Lower lobe of right lung (tissue), 2 donors: ENCODE data around the gene SMPX. TPM values are rescaled to one million over a fixed set of nuclear protein-coding genes. Genes with fewer than 3 reads are reported as not detected.
A peak's percentile ranks its signal among the peaks of the same experiment; 100 is the strongest.

ENCODE experiments used
- ATAC-seq, 2 donors: fragments of 200-7000 bp; cut with Tn5 transposase; one replicate each; pipeline ENCODE4 v1.9.1; 2020 to 2022; ENCODE audit warnings: mild to moderate bottlenecking in 2 of 2, moderate library complexity in 2 of 2
- DNase-seq: peaks from one replicate; pipeline ENCODE4 v3.0.0-alpha.2; 2020
- H3K27ac ChIP-seq: fragments of 200-600 bp; one replicate; pipeline ENCODE4 v1.8.0; 2022
- H3K27me3 ChIP-seq: fragments of 200-600 bp; one replicate; pipeline ENCODE4 v1.8.0; 2022; ENCODE audit warnings: low read depth
- H3K36me3 ChIP-seq: fragments of 200-600 bp; one replicate; pipeline ENCODE4 v1.8.0; 2022; ENCODE audit warnings: mild to moderate bottlenecking
- H3K4me1 ChIP-seq: fragments of 200-600 bp; one replicate; pipeline ENCODE4 v1.8.0; 2022
- H3K4me3 ChIP-seq: fragments of 200-600 bp; one replicate; pipeline ENCODE4 v1.8.0; 2022; ENCODE audit warnings: mild to moderate bottlenecking
- H3K9me3 ChIP-seq: fragments of 200-600 bp; one replicate; pipeline ENCODE4 v1.8.0; 2022
- CTCF ChIP-seq: fragments of 200-600 bp; IDR thresholded peaks from one replicate; pipeline ENCODE4 v1.8.0; 2022; ENCODE audit warnings: antibody characterized with exemption, mild to moderate bottlenecking
- intact Hi-C: fragments of 100-400 bp; cut with DNase I; formaldehyde crosslinking; loops from one replicate; pipeline ENCODE4 v1.11.0; 2022
- total RNA-seq: library from RNA; stranded (reverse); fragmentation: NEBNext Ultra II Directional; extraction: Animal tissue kit (Norgen Biotek cat#: 25700); gene quantifications from one replicate; pipeline ENCODE4 v1.2.1, GENCODE V29; 2021
- donor health status: DM: no; HTN: yes; CAD: no; lungs with severe emphysema.

Gene SMPX
- total RNA-seq, 1 donor from 2014 or later = not detected

GRCh38 chrX:21744060-21744459 is 13.9 kb downstream of the SMPX start:
- Histone ChIP-seq H3K27ac (no peak overlapping the region), H3K36me3 (no peaks in the 10 kb centered on the region), H3K9me3 (no peaks in the 10 kb centered on the region), H3K4me1 (no peaks in the 10 kb centered on the region), H3K4me3 (no peak overlapping the region), H3K27me3 (no peaks in the 10 kb centered on the region)
- no peak for ATAC-seq
- no peak for DNase-seq
- no peak for TF ChIP-seq CTCF
- intact Hi-C loops = loop anchor here (10.0 kb wide), 1 partner anchor 1219 kb away; no protein-coding TSS in a partner anchor

- Histone ChIP-seq H3K4me3 (no peak overlapping the region), H3K27ac (no peak overlapping the region), H3K9me3 (no peaks in the 10 kb centered on the region), H3K36me3 (no peaks in the 10 kb centered on the region), H3K4me1 (no peaks in the 10 kb centered on the region), H3K27me3 (no peaks in the 10 kb centered on the region)
- intact Hi-C loops = loop anchor here (10.0 kb wide), 1 partner anchor 1217 kb away; no protein-coding TSS in a partner anchor
- no peak for TF ChIP-seq CTCF
- DNase-seq (no peak), ATAC-seq (no peak)
Measured at GRCh38 chrX:21741869-21742701, 15.8 kb downstream of the SMPX start.

DNA sequence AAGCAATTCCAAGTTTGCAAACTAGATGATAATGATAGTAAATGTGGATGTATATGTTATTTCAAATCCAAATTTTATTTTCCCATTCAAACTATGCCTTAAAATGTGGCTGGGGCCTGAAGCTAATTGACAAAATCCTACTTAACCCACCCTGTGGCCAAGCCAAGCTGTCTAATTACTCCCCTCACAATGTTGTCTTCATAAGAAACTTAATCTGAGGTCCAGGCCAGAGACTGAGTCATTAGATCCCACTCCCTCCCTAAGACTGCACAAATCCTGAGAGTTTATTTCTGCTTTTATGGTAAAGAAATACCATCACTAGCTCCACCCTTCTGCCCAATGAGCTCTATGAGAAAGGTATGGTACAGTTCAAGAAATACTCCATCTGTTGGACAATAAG is 16.6 kb downstream of the SMPX start:
- no peak for DNase-seq
- H3K4me1 ChIP-seq = no peaks in the 10 kb centered on the region
- H3K4me3 ChIP-seq = no peak overlapping the region
- no peaks in the 10 kb centered on the region for H3K9me3 ChIP-seq
- ATAC-seq = no peak
- intact Hi-C loops = loop anchor here (10.0 kb wide), 1 partner anchor 1217 kb away; no protein-coding TSS in a partner anchor
- no peaks in the 10 kb centered on the region for H3K27me3 ChIP-seq
- H3K27ac ChIP-seq = no peak overlapping the region
- TF ChIP-seq CTCF = no peak
- no peaks in the 10 kb centered on the region for H3K36me3 ChIP-seq

GRCh38 chrX:21740329-21741274 is 17.3 kb downstream of the SMPX start:
- no peak overlapping the region for H3K27ac ChIP-seq
- no peak for DNase-seq
- H3K4me1 ChIP-seq = no peaks in the 10 kb centered on the region
- intact Hi-C loops = loop anchor here (10.0 kb wide), 1 partner anchor 1216 kb away; no protein-coding TSS in a partner anchor
- no peaks in the 10 kb centered on the region for H3K27me3 ChIP-seq
- peak in 1 of 2 donors; percentile 23 for ATAC-seq
- TF ChIP-seq CTCF = no peak
- no peaks in the 10 kb centered on the region for H3K9me3 ChIP-seq
- no peak overlapping the region for H3K4me3 ChIP-seq
- H3K36me3 ChIP-seq = no peaks in the 10 kb centered on the region

DNA sequence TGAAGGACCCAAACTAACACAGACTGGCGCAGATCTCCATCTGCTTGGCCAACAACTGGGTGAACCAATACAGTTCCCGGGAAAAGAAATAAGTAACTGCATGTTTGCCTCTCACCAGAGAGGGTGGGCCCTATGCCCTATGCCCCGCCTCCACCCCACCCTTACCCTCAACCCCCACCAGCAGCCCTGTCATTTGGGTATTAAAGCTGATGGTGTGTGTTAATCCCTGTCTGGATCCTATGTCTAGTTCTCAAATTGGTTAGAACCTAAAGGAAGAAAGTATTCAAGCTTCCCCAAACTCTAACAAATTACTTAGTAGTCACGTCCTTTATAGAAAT is 19.0 kb downstream of the SMPX start:
- Histone ChIP-seq H3K36me3 (no peaks in the 10 kb centered on the region), H3K4me1 (no peaks in the 10 kb centered on the region), H3K4me3 (no peak overlapping the region), H3K27ac (no peak overlapping the region), H3K27me3 (no peaks in the 10 kb centered on the region), H3K9me3 (no peaks in the 10 kb centered on the region)
- no peak for TF ChIP-seq CTCF
- ATAC-seq = no peak
- intact Hi-C loops = no loop called here
- DNase-seq = no peak
